ENCODE data around the gene DDX6.

DDX6 gene

GRCh38 chr11:118791111-118791960 lies at the start of gene DDX6:
DDX6 (minus strand) TSS chr11:118791164; CDS start chr11:118786251, 4,913 bp downstream.
- Histone ChIP-seq H3K9ac (ENCODE audit: low read length) (peak within 1 kb of the TSS; percentile 99), H3K9me3 (replicated peaks; ENCODE audit: insufficient read depth, low read length) (no peaks in the 10 kb centered on the region), H3K27ac (ENCODE audit: low read length) (peak within 1 kb of the TSS; percentile 93), H3K36me3 (replicated peaks; ENCODE audit: insufficient read depth, low read length) (no peaks in the 10 kb centered on the region; the same call in 1 of the 2 replicates), H2AFZ (ENCODE audit: low read length) (peak within 1 kb of the TSS; percentile 60), H3K4me1 (ENCODE audit: low read length) (peaks cover 23% of the 10 kb centered on the region), H4K20me1 (ENCODE audit: insufficient read depth, low read length) (peaks cover 15% of the 10 kb centered on the region), H3F3A (ENCODE audit: insufficient read depth, low read length) (peaks cover 32% of the 10 kb centered on the region), H3K4me2 (ENCODE audit: low read depth, low read length) (peak within 1 kb of the TSS; percentile 90), H3K4me3 (ENCODE audit: low read length) (peak within 1 kb of the TSS; percentile 83), H3K9me2 (replicated peaks; ENCODE audit: insufficient read depth, low read length) (no peaks in the 10 kb centered on the region), H3K27me3 (replicated peaks; ENCODE audit: insufficient read depth, low read length) (no peaks in the 10 kb centered on the region), H3K79me2 (ENCODE audit: low read length) (peaks cover 59% of the 10 kb centered on the region)
- peak; percentile 80 for DNase-seq
- TF ChIP-seq CTCF (IDR thresholded peaks at IDR 0.05; ENCODE audit: low read length) (peak; percentile 32), EZH2phosphoT487 (IDR thresholded peaks at IDR 0.05; ENCODE audit: low read length) (no peak)

- no peak overlapping the region; the same call in 1 of the 2 replicates for H3K4me2 ChIP-seq (ENCODE audit: low read depth, low read length)
- no peak overlapping the region for H2AFZ ChIP-seq (ENCODE audit: low read length)
- peaks cover 22% of the 10 kb centered on the region for H3K4me1 ChIP-seq (ENCODE audit: low read length)
- H3K9me2 ChIP-seq (replicated peaks; ENCODE audit: insufficient read depth, low read length), result no peaks in the 10 kb centered on the region
- H4K20me1 ChIP-seq (ENCODE audit: insufficient read depth, low read length), result no peaks in the 10 kb centered on the region
- H3K4me3 ChIP-seq (ENCODE audit: low read length), result no peak overlapping the region
- no peaks in the 10 kb centered on the region for H3K79me2 ChIP-seq (ENCODE audit: low read length)
- no peaks in the 10 kb centered on the region for H3K36me3 ChIP-seq (replicated peaks; ENCODE audit: insufficient read depth, low read length)
- peak; percentile 84 for DNase-seq
- TF ChIP-seq EZH2phosphoT487 (IDR thresholded peaks at IDR 0.05; ENCODE audit: low read length), result no peak
- peaks cover 30% of the 10 kb centered on the region for H3F3A ChIP-seq (ENCODE audit: insufficient read depth, low read length)
- no peaks in the 10 kb centered on the region for H3K27me3 ChIP-seq (replicated peaks; ENCODE audit: insufficient read depth, low read length)
- no peaks in the 10 kb centered on the region for H3K9me3 ChIP-seq (replicated peaks; ENCODE audit: insufficient read depth, low read length)
- H3K9ac ChIP-seq (ENCODE audit: low read length), result no peak overlapping the region
- peak overlapping the region; percentile 68 for H3K27ac ChIP-seq (ENCODE audit: low read length)
These were observed 48.1 kb upstream of the DDX6 start for GRCh38 chr11:118838905-118839553.

- Histone ChIP-seq H3K4me1 (ENCODE audit: low read length) (peaks cover 23% of the 10 kb centered on the region), H3K9me2 (replicated peaks; ENCODE audit: insufficient read depth, low read length) (no peaks in the 10 kb centered on the region), H3K4me2 (ENCODE audit: low read depth, low read length) (no peak overlapping the region), H3K79me2 (ENCODE audit: low read length) (no peaks in the 10 kb centered on the region), H4K20me1 (ENCODE audit: insufficient read depth, low read length) (no peaks in the 10 kb centered on the region), H3F3A (ENCODE audit: insufficient read depth, low read length) (peaks cover 30% of the 10 kb centered on the region), H2AFZ (ENCODE audit: low read length) (no peak overlapping the region), H3K9ac (ENCODE audit: low read length) (no peak overlapping the region), H3K9me3 (replicated peaks; ENCODE audit: insufficient read depth, low read length) (no peaks in the 10 kb centered on the region), H3K4me3 (ENCODE audit: low read length) (no peak overlapping the region), H3K27ac (ENCODE audit: low read length) (no peak overlapping the region), H3K36me3 (replicated peaks; ENCODE audit: insufficient read depth, low read length) (no peaks in the 10 kb centered on the region), H3K27me3 (replicated peaks; ENCODE audit: insufficient read depth, low read length) (no peaks in the 10 kb centered on the region)
- no peak for TF ChIP-seq EZH2 (optimal IDR thresholded peaks at IDR 0.05; ENCODE audit: low read depth, low read length)
- TF ChIP-seq EZH2phosphoT487 (IDR thresholded peaks at IDR 0.05; ENCODE audit: low read length), result no peak
- TF ChIP-seq CTCF (IDR thresholded peaks at IDR 0.05; ENCODE audit: low read length), result no peak
- no peak for DNase-seq
These were observed 46.9 kb upstream of the DDX6 start for GRCh38 chr11:118837868-118838267.

Measured in MM.1S (cell line).